Right lobe of liver (tissue), 6 donors: ENCODE results near the gene CAMTA1. TPM values are rescaled to one million over a fixed set of nuclear protein-coding genes. Genes with fewer than 3 reads are reported as not detected.

Experiments
- ATAC-seq, 4 donors: fragments of 200-7000 bp; cut with Tn5 transposase; one replicate each; pipeline ENCODE4 v1.9.1; 2020; ENCODE audit warnings: mild to moderate bottlenecking in 4 of 4, moderate library complexity in 4 of 4
- DNase-seq, 3 donors: peaks; one replicate each; pipeline ENCODE4 v3.0.0-alpha.2; 2020
- H3K27ac ChIP-seq, 3 donors: fragments of 200-600 bp; one replicate each; pipeline ENCODE4 v1.8.0; 2022
- H3K27me3 ChIP-seq, 2 donors: fragments of 200-600 bp; one replicate each; pipeline ENCODE4 v1.8.0; 2022
- H3K36me3 ChIP-seq, 4 donors: fragments of 200-600 bp; sonication (generic) in 1 of 4; one replicate each; pipeline versions ENCODE4 v1.5.1 to v1.8.0; 2017 to 2022; ENCODE audit warnings: control low read depth in 1 of 4
- H3K4me1 ChIP-seq, 4 donors: fragments of 200-600 bp; sonication (generic) in 1 of 4; one replicate each; pipeline versions ENCODE4 v1.5.1 to v1.8.0; 2017 to 2022; ENCODE audit warnings: control low read depth in 1 of 4
- H3K4me3 ChIP-seq, 3 donors: fragments of 200-600 bp; one replicate each; pipeline ENCODE4 v1.8.0; 2022
- H3K9me3 ChIP-seq, 4 donors: fragments of 200-600 bp; sonication (generic) in 1 of 4; one replicate each; pipeline versions ENCODE4 v1.5.1 to v1.8.0; 2017 to 2022; ENCODE audit warnings: control low read depth in 1 of 4
- CTCF ChIP-seq, 4 donors: fragments of 200-600 bp in 3 of 4; fragments of 450-650 bp in 1 of 4; IDR thresholded peaks; one replicate each; pipeline versions ENCODE4 v1.5.1 to v1.8.0; 2016 to 2022; ENCODE audit warnings: antibody characterized with exemption in 4 of 4, mild to moderate bottlenecking in 2 of 4
- POLR2A ChIP-seq: fragments of 450-650 bp; IDR thresholded peaks from one replicate; pipeline ENCODE4 v1.6.1; 2017; ENCODE audit warnings: antibody characterized with exemption, mild to moderate bottlenecking
- WGBS: methylation state at CpG from one replicate; pipeline ENCODE4 v1.1.6; 2018; ENCODE audit warnings: low coverage, low lambda C conversion rate; ENCODE audit not compliant: insufficient coverage; ENCODE audit errors: missing lambda C conversion rate; 5-methylcytosine and 5-hydroxymethylcytosine counted together
- intact Hi-C, 2 donors: fragments of 100-400 bp; cut with DNase I; formaldehyde crosslinking; loops; one replicate each; pipeline versions ENCODE4 v1.11.2 to v1.14.1; 2022
- total RNA-seq, 6 experiments: library from RNA; depleted of rRNA in 2 of 6; stranded (reverse); fragments of >200 nt in 2 of 6; fragmentation: NEBNext Ultra II Directional in 3 of 6; extraction: Animal tissue kit (Norgen Biotek cat#: 25700) in 3 of 6; gene quantifications; one replicate each; pipeline versions ENCODE4 v1.1.0 to v1.2.4, GENCODE V29; 2016 to 2023
- donor health status: DM: no; HTN: yes; CAD: no.
- donor health status: DM: no; HTN: no; CAD: no.
- donor health status: DM: no; HTN: no; CAD: no.
- donor health status: DM: no; HTN: yes; CAD: no.
- donor health status: DM: no; HTN: yes; CAD: no.

Gene CAMTA1
- total RNA-seq, 6 experiments from 2014 or later = 32.3 to 49.4 (median 37.2) TPM

GRCh38 chr1:7534061-7534825 lies 749.0 kb downstream of the CAMTA1 start:
- Histone ChIP-seq H3K27me3 (no peaks in the 10 kb centered on the region), H3K4me1 (no peaks in the 10 kb centered on the region), H3K9me3 (no peaks in the 10 kb centered on the region), H3K4me3 (no peak overlapping the region), H3K27ac (no peak overlapping the region), H3K36me3 (no peaks in the 10 kb centered on the region)
- WGBS = 40% methylated on average over 14 of the region's 24 CpGs
- intact Hi-C loops = no loop called here
- no peak for TF ChIP-seq POLR2A
- TF ChIP-seq CTCF (IDR thresholded peaks at IDR 0.05) = no peak
- ATAC-seq (no peak), DNase-seq (no peak)

- 80% methylated on average over 4 of the region's 11 CpGs for WGBS
- Histone ChIP-seq H3K36me3 (no peaks in the 10 kb centered on the region), H3K9me3 (no peaks in the 10 kb centered on the region), H3K27me3 (no peaks in the 10 kb centered on the region), H3K4me3 (no peak overlapping the region), H3K4me1 (no peaks in the 10 kb centered on the region), H3K27ac (no peak overlapping the region)
- intact Hi-C loops = no loop called here
- no peak for DNase-seq
- no peak for TF ChIP-seq CTCF (IDR thresholded peaks at IDR 0.05)
- no peak for TF ChIP-seq POLR2A
- ATAC-seq = no peak
Observed at GRCh38 chr1:7535016-7535415, 749.8 kb downstream of the CAMTA1 start.

GRCh38 chr1:7535934-7536878 lies 751.0 kb downstream of the CAMTA1 start:
- 37% methylated on average over 9 of the region's 23 CpGs for WGBS
- H3K4me3 ChIP-seq = no peak overlapping the region
- H3K9me3 ChIP-seq = no peaks in the 10 kb centered on the region
- DNase-seq (peak in 1 of 3 donors; percentile 43), ATAC-seq (peak in 3 of 4 donors; percentile 25 to 65 (median 32))
- no peaks in the 10 kb centered on the region for H3K27me3 ChIP-seq
- H3K4me1 ChIP-seq = no peaks in the 10 kb centered on the region
- H3K36me3 ChIP-seq = no peaks in the 10 kb centered on the region
- no peak overlapping the region for H3K27ac ChIP-seq
- TF ChIP-seq CTCF (IDR thresholded peaks at IDR 0.05) = no peak
- TF ChIP-seq POLR2A = no peak
- intact Hi-C loops = no loop called here

GRCh38 chr1:7536891-7537591 lies 751.8 kb downstream of the CAMTA1 start:
- H3K36me3 ChIP-seq = no peaks in the 10 kb centered on the region
- H3K4me3 ChIP-seq = no peak overlapping the region
- intact Hi-C loops = no loop called here
- no peaks in the 10 kb centered on the region for H3K27me3 ChIP-seq
- peak in 1 of 3 donors; percentile 40 for DNase-seq
- no peaks in the 10 kb centered on the region for H3K9me3 ChIP-seq
- H3K4me1 ChIP-seq = no peaks in the 10 kb centered on the region
- 83% methylated on average over 3 of the region's 20 CpGs for WGBS
- no peak overlapping the region for H3K27ac ChIP-seq
- no peak for TF ChIP-seq POLR2A
- TF ChIP-seq CTCF (IDR thresholded peaks at IDR 0.05) = no peak
- no peak for ATAC-seq
